H4 (cell line): Measurements from ENCODE around the gene TUBB2B. TPM values are rescaled to one million over a fixed set of nuclear protein-coding genes. Genes with fewer than 3 reads are reported as not detected.
A peak's percentile ranks its signal among the peaks of the same experiment; 100 is the strongest.

ENCODE experiments used
- DNase-seq: peaks from one replicate; pipeline ENCODE4 v3.0.0-alpha.2; 2015; ENCODE audit warnings: low spot score
- total RNA-seq: library from RNA; depleted of rRNA; stranded (reverse); fragments of >200 nt; shearing (Covaris generic); gene quantifications from 2 replicates; pipeline ENCODE4 v1.2.3, GENCODE V29; 2014; rRNA removed

The TUBB2B gene
- 5.1 and 6.6 TPM in 2 replicates for total RNA-seq

DNA sequence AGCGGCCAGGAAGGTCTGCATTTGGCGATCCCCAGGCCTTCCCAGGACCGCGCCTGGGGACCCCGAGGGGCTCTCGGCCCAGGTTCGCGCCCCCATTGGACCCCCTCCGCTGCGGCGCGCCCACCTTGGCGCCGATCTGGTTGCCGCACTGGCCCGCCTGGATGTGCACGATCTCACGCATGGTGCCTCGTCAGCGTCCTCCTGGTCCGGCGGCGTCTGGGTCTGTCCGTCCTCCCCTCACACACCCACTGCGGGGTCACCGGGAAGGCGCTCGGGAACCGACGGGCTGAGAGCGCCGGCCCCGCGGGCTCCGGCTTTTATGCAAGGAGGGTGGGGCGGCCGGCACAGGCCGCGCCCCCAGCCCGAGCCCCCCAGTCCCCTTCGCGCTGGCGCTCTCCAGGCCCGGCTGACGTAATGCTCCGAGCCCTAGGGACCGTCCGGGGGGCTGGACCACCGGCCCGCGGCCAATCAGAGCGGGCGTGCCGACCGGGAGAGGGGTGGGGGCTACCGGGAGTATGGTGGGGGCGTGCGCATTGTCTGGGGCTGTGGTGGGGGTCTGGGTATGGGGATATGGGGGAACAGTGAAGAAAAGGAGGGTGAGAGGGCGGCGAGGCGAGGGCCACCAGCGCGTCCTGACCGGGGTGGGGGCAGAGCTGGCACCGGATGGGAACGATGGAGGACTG lies at the start of gene TUBB2B:
Gene TUBB2B (minus strand): TSS at position 291 of the 683 bp plus-strand sequence. CDS start 110 bp downstream, at position 181.
- DNase-seq: no peak

- DNase-seq: no peak
Observed at GRCh38 chr6:3277251-3277650, 49.8 kb upstream of the TUBB2B start.

DNA sequence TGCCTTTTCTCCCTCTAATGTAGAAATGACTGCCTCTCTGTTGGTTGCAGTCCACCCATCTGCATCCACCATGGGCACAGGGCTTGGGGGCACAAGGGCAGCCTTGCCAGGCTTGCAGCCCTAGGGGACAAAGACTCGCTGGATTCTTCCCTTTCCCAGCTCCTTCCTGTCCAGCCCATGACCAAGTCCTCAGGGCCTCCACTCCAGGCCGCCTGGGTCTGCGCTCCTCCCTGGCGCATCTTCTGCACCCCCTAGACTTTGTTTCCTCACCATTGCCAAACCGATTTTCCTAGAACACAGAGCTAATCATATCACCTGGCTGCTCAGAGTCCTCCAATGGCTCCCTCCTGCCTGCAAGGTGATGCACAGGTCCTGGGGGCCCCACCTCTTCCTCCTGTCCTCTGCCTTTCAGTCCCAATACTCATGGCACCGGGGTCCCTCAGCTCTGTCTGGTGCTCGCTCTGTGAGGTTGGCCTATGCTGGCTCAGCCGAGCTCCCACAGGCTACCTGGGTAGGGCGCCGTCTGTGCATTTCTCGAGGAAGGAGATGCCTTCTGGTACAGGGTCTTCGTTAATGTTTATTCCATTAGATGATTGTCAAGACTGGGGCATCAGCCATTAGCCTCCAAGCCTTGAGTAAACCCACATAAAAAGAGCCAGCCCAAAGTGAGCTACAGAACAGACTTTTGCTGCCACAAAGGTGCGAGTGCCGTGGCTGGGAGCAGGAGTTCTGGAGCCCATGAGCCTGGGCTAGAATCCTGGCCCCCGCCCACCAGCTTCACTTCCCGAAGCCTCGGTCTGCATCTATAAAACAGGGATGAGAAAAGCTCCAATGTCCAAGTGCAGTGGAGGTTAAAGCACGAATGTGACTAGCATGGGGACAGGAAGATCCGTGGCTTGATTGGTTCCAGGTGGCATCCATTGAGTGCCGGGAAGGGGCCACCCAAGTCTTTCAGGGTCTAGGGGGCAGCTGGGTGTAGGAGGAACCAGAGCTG lies 49.0 kb upstream of the TUBB2B start:
- DNase-seq: no peak

- no peak for DNase-seq
Observed at GRCh38 chr6:3273707-3274521, 46.5 kb upstream of the TUBB2B start.

DNA sequence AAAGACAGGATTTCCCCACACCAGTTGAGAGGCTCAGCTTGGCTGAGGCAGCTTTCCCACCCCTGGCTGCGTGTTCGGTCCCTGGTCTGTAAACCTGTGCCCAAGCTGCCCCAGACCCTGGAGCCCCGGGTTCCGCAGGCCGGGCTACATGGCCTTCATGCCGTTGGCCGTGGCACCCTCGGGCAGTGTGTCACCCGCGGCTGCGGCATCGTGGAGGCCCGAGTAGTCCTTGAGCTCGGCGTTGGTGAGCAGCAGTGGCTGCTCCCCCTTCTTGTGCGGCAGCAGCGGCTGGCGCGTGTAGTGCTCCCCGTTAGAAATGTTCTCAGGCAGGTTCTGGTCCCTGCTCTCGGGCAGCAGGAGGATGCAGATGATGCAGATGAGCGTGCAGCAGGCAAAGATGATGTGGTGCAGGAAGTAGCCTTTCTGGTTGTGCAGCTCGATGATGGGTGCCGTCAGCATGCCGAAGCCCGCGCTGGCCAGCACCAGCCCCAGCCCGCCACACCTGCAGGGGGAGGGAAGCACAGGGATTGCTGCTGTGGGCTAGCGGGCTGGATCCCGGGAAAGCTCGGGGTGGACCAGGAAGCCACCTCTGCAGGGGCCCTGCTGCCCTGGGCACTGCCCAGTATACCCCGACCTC lies 45.6 kb upstream of the TUBB2B start:
- no peak for DNase-seq

DNA sequence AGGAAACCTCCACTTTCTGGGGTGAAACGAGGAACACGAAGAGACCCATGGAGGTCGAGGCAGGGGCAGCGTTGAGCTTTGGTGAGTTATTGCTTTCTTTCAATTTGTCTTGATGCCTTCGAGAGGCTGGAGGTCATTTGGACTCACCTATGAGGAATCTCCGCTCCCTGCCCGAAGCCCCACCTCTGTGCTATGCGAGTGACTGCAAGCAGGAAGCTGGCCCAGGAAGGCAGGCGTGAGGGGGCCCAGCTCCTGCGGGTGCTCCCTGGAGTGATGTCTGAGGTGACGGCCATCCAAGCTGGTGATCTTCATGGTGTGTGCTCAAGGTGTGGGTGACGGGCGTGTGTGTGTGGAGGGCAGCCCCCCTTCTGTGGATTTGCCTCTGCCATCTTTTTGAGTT lies 44.3 kb upstream of the TUBB2B start:
- no peak for DNase-seq

DNA sequence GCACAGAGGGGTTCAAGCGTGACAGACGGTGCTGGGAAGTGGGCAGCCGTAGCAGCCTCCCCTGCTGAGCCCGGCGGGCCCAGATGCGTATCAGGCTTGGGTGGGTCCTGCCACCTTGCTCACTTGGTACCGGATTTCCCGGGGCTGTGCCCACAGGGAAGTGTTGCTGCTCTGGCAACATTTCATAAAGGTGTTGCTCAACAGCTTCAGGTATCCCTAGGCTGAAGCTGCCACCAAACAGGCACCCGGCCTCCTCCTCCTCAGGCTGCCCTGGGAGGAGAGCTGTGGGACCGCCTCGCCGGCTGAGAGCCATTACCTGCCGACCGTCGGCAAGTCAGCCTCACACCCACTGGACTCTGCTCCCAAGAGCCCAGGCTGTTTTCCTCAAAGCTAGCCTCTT lies 42.8 kb upstream of the TUBB2B start:
- DNase-seq: no peak

DNA sequence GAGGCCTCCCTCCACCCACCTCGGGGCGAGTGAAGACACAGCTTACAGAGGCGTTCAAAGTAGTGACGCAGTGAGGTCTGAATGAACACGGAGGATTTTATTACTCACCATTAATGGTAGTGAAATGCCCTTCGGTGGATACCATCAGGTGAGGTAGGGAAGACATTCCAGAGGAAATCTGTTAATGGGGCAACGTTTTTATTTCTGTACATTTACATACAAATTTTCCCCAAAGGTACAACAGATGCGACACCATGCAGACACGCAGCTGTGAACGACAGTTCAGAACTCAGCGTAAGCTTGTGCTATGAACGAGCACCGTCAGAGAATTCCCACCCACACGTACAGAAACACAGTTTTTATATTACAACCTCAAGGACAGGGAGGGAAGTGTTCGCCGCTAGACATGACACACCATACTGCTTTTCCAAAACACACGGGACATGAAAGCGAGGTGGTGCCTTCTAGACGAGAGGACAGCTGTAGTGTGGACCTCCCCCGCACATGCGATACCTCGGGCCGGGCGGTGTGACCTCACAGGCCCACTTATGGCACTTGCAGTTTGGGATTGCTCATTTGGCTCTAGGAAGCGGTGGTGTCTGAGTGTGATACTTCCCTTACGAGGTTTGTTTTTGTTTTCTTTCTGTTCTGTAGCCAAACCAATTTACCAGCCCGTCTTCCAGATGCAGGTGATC lies 42.0 kb upstream of the TUBB2B start:
- DNase-seq: no peak

DNA sequence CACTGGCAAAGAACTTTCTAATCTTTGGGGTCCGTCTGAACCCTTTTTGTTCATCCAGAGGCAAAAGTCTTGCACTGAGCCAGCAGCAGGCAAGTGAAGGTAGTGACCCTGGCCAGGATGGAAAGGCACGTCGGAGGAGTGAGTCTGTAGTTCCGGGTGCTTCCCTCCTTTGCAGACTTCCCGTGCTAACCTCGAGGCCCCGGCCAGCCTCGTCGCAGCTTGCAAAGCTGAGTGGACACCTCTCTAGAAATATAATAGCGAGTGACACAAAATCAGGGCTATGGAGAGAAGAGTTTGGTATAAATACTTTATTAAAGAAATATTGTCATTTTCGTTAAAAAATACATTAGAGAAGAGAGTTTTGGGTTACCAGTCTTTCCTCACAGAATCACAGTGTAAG lies 41.2 kb upstream of the TUBB2B start:
- no peak for DNase-seq

DNA sequence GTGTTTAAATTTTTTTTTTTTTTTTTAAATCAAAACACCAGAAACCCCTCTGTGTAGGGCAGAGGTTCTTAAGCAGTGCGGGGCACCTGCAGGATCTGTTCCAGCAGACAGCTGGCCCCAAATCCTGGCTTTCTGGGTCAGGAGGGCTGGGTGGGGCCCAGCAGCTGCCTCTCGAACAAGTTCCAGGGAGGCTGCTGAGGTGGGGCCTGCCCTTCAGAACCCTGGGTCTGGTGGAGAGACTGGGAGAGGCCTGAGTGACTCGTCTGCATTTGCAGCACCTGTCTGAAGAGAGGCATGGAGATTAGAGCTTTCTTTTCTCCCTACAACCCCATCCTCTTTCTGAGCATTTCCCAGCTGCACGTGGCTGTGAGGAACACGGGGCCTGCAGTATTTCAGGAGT lies 39.7 kb upstream of the TUBB2B start:
- no peak for DNase-seq

- DNase-seq: no peak
Observed at GRCh38 chr6:3266170-3266569, 38.7 kb upstream of the TUBB2B start.

- DNase-seq: no peak
Observed at GRCh38 chr6:3265671-3266070, 38.2 kb upstream of the TUBB2B start.

DNA sequence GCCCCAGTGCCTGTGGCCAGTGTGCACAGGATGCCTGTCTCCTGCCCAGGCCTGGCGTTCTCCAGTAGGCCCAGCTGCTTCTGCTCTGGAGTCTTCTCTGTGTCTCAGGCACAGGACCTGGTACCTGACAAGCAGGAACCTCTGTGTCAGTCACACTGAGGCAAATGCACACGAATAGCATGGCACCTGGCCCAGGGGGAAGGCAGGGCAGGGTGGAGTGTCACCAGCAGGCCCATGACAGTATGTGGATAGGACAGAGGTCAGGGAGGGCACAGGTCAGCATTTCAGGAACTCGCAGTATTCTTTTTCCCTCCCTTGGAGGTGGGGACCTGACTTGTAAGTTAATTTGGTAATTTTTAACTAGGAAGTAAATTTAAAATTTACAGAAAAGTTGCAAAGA lies 36.9 kb upstream of the TUBB2B start:
- no peak for DNase-seq

GRCh38 chr6:3263096-3263495 lies 35.6 kb upstream of the TUBB2B start:
- DNase-seq: no peak

GRCh38 chr6:3261921-3262320 lies 34.5 kb upstream of the TUBB2B start:
- no peak for DNase-seq

DNA sequence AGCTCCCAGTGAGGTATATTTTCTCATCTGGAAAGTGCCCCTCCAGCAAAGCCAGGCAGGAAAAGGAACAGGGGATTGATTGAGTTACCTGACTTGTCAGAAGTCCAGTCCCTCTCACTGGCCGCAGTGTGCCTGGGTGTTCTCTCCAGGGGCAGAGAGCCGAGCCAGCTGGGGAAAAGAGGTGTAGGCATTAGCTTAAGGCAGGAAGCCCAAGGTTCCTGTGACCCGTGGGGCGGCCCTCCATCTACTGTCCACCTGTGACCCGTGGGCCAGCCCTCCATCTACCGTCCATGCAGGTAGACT lies 34.0 kb upstream of the TUBB2B start:
- no peak for DNase-seq

DNA sequence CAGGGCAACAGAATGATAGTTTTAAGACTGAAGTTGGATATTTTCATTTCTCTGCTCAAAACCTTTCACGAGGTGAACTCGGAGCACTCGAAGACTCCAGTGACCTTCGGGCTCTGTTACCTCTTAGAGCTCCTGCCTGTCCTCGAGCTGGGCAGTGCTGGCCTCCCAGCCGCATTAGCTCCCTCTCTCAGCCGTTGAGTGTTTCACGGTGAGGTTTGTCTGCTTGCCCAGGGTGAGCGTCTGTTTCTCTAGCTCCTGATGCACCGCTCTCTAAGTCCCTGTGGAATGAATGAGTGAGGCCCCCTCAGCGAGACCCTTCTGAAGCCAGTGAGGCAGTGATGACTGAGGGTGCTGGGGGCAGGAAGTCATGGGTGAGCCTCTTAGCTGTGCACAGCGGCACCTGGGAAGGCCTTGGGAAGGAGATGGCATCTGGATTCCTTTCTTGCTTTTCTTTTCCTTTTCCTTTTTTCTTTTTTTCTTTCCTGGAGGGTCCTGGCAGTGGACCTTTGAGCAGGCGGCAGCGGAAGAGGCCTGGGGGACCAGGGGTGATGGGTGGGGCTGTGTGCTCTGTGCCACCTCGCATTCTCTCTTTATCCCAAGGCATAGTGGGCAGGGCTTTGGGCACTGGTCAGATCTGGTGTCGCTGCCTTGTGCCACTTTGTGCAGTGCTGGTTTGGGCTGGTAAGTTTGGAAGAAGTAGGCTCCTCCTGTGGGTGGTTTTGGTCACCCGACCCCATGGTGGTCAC lies 33.5 kb upstream of the TUBB2B start:
- no peak for DNase-seq

GRCh38 chr6:3260296-3260695 lies 32.8 kb upstream of the TUBB2B start:
- DNase-seq: no peak

DNA sequence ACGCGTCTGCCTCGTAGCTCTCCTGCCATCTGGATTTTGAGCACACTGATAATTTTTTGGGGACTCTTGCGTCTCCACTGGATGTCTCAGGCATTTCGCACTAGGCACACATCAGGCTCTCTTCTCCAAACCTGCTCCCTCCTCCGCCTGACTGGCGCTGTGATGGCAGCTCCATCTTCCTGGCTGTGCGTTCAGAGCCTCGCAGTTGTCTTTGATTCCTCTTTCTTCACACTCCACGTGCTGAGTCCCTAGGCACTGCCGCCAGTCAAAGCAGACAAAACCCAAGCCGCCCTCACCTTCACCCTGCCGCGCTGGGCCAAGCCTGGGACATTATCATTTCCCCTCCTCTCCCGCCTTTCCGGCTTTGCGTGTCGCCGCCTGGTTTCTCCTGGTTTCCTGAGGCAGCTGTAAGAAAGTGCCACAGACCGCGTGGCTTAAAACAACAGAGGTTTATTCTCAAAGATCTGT lies 32.1 kb upstream of the TUBB2B start:
- DNase-seq: peak; percentile 25
